H1 (cell line): Measurements from ENCODE around the gene UBE2Q2. TPM values are rescaled to one million over a fixed set of nuclear protein-coding genes. Genes with fewer than 3 reads are reported as not detected.

ENCODE experiments used
- CBX8 ChIP-seq: fragments of 300-800, 300-1000 bp; sonication (generic); IDR thresholded peaks from 2 replicates; pipeline ENCODE4 v1.7.1; 2016; ENCODE audit warnings: low read depth, low read length, borderline replicate concordance
- CEBPB ChIP-seq: IDR thresholded peaks from 2 replicates; pipeline ENCODE4 v1.6.1; 2012; ENCODE audit warnings: low read depth, low read length
- CHD1 ChIP-seq: IDR thresholded peaks from 2 replicates; pipeline ENCODE4 v1.6.1; 2012; ENCODE audit warnings: low read depth, low read length, improper control_type of control experiment
- CHD2 ChIP-seq: IDR thresholded peaks from 2 replicates; pipeline ENCODE4 v1.6.1; 2012; ENCODE audit warnings: low read length, improper control_type of control experiment
- POLR2AphosphoS5 ChIP-seq: IDR thresholded peaks from 2 replicates; pipeline ENCODE4 v1.6.1; 2011; ENCODE audit warnings: low read depth, low read length
- SIN3A ChIP-seq, 2 experiments: IDR thresholded peaks in 1 of 2; conservative IDR thresholded peaks in 1 of 2; 2 replicates each; pipeline ENCODE4 v1.6.1; 2011 to 2012; ENCODE audit warnings: low read length in 2 of 2, improper control_type of control experiment in 1 of 2, low read depth in 1 of 2, mild to moderate bottlenecking in 1 of 2
- SP2 ChIP-seq: IDR thresholded peaks from 2 replicates; pipeline ENCODE4 v1.6.1; 2012; ENCODE audit warnings: mild to moderate bottlenecking, low read length, inconsistent platforms
- TBP ChIP-seq: IDR thresholded peaks from 2 replicates; pipeline ENCODE4 v1.6.1; 2011; ENCODE audit warnings: low read depth, low read length, improper control_type of control experiment
- polyA plus RNA-seq, 7 experiments: library from polyadenylated mRNA; depleted of rRNA in 3 of 7; stranded (reverse) in 5 of 7; unstranded in 2 of 7; fragments of >200 nt in 5 of 7; fragments of 200-250 nt in 2 of 7; gene quantifications; 1 replicate in 5 of 7; 2 replicates in 1 of 7; 4 replicates in 1 of 7; pipeline versions ENCODE4 v1.2.1 to v1.2.3, GENCODE V29; 2011 to 2013; ENCODE audit warnings: missing spikeins in 2 of 7, mixed read lengths in 2 of 7
- total RNA-seq: library from RNA; stranded (reverse); fragmentation: NEBNext Ultra II Directional; extraction: Animal tissue kit (Norgen Biotek cat#: 25700); gene quantifications from 2 replicates; pipeline ENCODE4 v1.2.1, GENCODE V29; 2021
- TF ChIP-seq, protein P1 (sequence below): fragments of 300-600 bp; sonication (generic); IDR thresholded peaks from 2 replicates; pipeline ENCODE4 v1.7.1; 2012; ENCODE audit warnings: low read length, moderate library complexity, mild to moderate bottlenecking, inconsistent platforms; ENCODE audit not compliant: insufficient replicate concordance
- TF ChIP-seq, protein P2 (sequence below): IDR thresholded peaks from 2 replicates; pipeline ENCODE4 v1.6.1; 2011; ENCODE audit warnings: low read depth, mild to moderate bottlenecking, low read length; ENCODE audit not compliant: insufficient read depth

UBE2Q2 gene
- total and polyA plus RNA-seq, 2 of the 8 experiments (the other 6 are each of a cell fraction or from before 2014, with no cell fraction given), result 10.1 to 22.7 TPM

DNA sequence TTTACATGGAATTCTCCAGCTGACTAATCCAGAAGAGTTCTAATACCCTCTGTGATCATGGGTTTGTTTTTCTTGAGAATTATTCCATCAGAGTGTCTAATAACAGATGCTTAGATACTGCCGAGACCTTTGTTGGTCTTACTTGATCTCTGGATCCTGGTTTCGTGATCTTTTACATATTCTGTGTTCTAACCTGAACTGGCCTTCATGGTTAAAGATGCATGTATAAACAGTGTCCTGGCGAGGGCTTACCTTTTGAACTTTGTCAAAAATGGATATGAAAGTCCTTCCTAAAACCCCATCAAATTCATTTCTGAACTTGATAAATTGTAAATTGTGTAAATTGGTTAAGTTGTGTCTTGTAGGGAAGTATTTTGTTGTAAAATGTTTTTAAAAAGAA lies 24.8 kb downstream of the UBE2Q2 start (continued):
- TF ChIP-seq, protein P1, sequence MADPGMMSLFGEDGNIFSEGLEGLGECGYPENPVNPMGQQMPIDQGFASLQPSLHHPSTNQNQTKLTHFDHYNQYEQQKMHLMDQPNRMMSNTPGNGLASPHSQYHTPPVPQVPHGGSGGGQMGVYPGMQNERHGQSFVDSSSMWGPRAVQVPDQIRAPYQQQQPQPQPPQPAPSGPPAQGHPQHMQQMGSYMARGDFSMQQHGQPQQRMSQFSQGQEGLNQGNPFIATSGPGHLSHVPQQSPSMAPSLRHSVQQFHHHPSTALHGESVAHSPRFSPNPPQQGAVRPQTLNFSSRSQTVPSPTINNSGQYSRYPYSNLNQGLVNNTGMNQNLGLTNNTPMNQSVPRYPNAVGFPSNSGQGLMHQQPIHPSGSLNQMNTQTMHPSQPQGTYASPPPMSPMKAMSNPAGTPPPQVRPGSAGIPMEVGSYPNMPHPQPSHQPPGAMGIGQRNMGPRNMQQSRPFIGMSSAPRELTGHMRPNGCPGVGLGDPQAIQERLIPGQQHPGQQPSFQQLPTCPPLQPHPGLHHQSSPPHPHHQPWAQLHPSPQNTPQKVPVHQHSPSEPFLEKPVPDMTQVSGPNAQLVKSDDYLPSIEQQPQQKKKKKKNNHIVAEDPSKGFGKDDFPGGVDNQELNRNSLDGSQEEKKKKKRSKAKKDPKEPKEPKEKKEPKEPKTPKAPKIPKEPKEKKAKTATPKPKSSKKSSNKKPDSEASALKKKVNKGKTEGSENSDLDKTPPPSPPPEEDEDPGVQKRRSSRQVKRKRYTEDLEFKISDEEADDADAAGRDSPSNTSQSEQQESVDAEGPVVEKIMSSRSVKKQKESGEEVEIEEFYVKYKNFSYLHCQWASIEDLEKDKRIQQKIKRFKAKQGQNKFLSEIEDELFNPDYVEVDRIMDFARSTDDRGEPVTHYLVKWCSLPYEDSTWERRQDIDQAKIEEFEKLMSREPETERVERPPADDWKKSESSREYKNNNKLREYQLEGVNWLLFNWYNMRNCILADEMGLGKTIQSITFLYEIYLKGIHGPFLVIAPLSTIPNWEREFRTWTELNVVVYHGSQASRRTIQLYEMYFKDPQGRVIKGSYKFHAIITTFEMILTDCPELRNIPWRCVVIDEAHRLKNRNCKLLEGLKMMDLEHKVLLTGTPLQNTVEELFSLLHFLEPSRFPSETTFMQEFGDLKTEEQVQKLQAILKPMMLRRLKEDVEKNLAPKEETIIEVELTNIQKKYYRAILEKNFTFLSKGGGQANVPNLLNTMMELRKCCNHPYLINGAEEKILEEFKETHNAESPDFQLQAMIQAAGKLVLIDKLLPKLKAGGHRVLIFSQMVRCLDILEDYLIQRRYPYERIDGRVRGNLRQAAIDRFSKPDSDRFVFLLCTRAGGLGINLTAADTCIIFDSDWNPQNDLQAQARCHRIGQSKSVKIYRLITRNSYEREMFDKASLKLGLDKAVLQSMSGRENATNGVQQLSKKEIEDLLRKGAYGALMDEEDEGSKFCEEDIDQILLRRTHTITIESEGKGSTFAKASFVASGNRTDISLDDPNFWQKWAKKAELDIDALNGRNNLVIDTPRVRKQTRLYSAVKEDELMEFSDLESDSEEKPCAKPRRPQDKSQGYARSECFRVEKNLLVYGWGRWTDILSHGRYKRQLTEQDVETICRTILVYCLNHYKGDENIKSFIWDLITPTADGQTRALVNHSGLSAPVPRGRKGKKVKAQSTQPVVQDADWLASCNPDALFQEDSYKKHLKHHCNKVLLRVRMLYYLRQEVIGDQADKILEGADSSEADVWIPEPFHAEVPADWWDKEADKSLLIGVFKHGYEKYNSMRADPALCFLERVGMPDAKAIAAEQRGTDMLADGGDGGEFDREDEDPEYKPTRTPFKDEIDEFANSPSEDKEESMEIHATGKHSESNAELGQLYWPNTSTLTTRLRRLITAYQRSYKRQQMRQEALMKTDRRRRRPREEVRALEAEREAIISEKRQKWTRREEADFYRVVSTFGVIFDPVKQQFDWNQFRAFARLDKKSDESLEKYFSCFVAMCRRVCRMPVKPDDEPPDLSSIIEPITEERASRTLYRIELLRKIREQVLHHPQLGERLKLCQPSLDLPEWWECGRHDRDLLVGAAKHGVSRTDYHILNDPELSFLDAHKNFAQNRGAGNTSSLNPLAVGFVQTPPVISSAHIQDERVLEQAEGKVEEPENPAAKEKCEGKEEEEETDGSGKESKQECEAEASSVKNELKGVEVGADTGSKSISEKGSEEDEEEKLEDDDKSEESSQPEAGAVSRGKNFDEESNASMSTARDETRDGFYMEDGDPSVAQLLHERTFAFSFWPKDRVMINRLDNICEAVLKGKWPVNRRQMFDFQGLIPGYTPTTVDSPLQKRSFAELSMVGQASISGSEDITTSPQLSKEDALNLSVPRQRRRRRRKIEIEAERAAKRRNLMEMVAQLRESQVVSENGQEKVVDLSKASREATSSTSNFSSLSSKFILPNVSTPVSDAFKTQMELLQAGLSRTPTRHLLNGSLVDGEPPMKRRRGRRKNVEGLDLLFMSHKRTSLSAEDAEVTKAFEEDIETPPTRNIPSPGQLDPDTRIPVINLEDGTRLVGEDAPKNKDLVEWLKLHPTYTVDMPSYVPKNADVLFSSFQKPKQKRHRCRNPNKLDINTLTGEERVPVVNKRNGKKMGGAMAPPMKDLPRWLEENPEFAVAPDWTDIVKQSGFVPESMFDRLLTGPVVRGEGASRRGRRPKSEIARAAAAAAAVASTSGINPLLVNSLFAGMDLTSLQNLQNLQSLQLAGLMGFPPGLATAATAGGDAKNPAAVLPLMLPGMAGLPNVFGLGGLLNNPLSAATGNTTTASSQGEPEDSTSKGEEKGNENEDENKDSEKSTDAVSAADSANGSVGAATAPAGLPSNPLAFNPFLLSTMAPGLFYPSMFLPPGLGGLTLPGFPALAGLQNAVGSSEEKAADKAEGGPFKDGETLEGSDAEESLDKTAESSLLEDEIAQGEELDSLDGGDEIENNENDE, result no peak
- TF ChIP-seq CEBPB (no peak), CHD1 (no peak), POLR2AphosphoS5 (no peak), CBX8 (no peak), CHD2 (no peak), SP2 (no peak), TBP (no peak), SIN3A (conservative IDR thresholded peaks at IDR 0.05 in 1 of 2, IDR thresholded peaks at IDR 0.05 in 1 of 2; ENCODE audit: low read depth in 1 of 2, low read length in 2 of 2) (no peak)
- TF ChIP-seq, protein P2, sequence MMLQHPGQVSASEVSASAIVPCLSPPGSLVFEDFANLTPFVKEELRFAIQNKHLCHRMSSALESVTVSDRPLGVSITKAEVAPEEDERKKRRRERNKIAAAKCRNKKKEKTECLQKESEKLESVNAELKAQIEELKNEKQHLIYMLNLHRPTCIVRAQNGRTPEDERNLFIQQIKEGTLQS, result no peak
